NOMO-1 treated with dmso at 0.1 percent for 144 hours (cell line): ENCODE results near the gene UCN.
"Not testable (repeated sequence)": the region's sequence is repeated elsewhere in the genome, so short reads cannot be mapped to it uniquely, and the experiment has no call there.

ENCODE experiments used
- DNase-seq: peaks from one replicate; lab custom pipeline; 2025; ENCODE audit not compliant: unreplicated experiment; lab: John Stamatoyannopoulos, UW

UCN gene, protein sequence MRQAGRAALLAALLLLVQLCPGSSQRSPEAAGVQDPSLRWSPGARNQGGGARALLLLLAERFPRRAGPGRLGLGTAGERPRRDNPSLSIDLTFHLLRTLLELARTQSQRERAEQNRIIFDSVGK

DNA sequence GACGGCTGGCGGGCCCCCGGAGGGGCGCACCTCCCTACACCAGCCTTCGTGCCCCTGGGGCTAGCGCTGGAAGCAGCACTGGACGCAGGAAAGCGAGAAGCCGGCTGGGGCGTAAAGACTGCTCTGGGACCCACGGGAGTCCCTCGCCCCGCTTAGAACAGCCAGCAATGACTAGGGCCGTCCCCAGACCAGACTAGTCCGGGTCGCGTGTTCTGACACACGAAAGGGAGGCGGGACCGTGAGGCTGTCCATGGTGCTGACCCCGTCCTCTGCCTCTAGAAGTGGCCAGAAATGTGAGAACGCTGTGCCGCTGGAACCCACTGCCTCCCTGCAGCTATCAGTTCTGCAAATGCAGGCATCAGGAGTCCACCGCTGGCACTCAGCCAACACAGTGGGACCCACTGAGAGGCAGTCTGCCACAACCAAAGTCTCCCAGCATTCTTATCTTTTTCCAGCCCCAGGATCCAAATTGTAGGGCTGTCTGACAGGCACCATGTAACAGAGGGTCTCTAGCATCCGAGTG lies at the start of gene UCN:
Gene UCN, minus strand, starts transcription at position 87 of the 523 bp plus-strand sequence. CDS start 550 bp downstream, outside the sequence.
- DNase-seq: no peak

GRCh38 chr2:27356382-27357181 lies 48.3 kb upstream of the UCN start, which contains the start of gene GTF3C2:
Gene GTF3C2, minus strand, starts transcription at chr2:27356764. Its CDS starts 13,210 bp downstream, at chr2:27343554.
- peak; percentile 91 for DNase-seq

DNA sequence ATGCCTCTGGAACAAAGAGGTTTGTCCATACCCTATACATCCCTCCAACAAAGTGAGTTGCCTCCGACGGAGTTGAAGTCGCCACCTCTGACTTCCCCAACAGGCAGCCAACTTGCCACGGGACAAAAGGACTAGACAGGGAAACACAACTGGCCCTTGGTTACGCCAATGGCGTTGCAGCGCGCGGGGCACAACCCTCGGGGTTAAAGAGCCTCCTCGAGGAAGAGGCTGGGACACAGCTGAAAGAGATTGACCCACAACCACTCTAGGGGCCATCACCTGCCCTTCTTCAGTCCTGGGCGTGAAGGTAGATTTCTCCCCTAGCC lies 47.8 kb upstream of the UCN start:
- peak; percentile 73 for DNase-seq

DNA sequence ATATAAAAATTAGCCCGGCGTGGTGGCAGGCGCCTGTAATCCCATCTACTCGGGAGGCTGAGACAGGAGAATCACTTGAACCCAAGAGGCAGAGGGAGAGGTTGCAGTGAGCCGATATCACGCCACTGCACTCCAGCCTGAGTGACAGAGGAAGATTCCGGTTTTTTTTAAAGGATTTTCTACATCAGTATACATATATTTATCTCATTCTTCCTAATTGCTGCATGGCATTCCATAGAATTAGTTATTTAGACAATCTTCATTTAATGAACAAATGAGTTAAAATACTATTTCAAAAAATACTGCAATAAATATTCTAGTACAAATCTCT lies 46.3 kb upstream of the UCN start:
- no peak for DNase-seq

DNA sequence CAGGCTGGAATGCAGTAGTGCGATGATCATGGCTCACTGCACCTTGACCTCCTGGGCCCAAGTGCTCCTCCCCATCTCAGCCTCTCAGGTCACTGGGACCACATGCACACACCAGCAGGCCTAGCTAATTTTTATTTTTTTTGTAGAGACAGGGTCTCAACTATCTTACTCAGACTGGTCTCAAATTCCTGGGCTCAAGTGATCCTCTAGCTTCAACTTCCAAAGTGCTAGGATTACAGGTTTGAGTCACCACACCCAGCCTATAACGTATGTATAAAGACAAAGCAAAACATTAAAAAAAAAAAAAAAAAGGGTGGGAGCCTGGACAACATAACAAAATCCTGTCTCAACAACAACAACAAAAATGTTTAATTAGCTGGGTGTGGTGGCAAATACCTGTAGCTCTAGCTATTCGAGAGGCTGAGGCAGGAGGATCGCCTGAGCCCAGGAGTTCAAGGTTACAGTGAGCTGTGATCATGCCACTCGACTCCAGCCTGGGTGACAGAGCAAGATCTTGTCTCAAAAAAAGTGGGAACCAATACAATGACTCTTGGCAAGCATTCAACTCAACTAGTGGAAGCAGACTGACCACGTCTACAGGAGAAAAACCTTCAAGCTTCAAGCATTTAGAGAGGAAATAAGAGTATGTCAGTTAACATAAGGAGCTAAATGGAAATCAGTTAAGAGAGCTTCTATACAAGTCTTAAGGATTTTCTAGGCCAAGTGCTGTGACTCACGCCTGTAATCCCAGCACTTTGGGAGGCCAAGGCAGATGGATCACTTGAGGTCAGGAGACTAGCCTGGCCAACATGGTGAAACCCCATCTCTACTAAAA lies 45.7 kb upstream of the UCN start:
- DNase-seq: no peak

DNA sequence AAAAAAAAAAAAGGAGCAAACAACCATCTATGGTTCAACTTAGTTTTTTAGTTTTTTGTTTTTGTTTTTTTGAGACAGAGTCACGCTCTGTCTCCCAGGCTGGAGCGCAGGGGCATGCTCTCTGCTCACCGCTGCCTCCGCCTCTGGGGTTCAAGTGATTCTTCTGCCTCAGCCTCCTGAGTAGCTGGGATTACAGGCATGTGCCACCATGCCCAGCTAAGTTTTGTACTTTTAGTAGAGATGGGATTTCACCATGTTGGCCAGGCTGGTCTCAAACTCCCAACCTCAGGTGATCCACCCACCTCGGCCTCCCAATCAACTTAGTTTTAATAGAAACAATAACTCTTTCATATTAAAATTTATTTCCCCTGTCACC lies 45.1 kb upstream of the UCN start:
- not testable (repeated sequence) for DNase-seq

- no peak for DNase-seq
Observed at GRCh38 chr2:27351802-27352598, 43.8 kb upstream of the UCN start.

GRCh38 chr2:27350106-27350693 lies 42.0 kb upstream of the UCN start:
- no peak for DNase-seq

DNA sequence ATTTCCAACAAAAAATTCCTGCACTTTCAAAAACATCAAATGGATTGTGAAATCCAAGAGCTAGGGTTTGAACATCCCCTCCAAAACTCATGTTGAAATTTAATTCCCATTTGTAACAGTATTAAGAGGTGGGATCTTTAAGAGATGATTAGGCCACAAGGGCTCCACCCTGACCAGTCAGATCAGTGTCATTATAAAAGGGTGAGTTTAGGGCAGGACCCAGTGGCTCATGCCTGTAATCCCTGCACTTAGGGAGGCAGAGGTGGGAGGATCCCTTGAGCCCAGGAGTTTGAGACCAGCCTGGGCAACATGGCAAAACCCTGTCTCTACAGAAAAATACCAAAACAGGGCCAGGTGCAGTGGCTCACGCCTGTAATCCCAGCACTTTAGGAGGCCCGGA lies 39.4 kb upstream of the UCN start:
- DNase-seq: no peak

- DNase-seq: no peak
Observed at GRCh38 chr2:27336173-27336572, 27.9 kb upstream of the UCN start.

DNA sequence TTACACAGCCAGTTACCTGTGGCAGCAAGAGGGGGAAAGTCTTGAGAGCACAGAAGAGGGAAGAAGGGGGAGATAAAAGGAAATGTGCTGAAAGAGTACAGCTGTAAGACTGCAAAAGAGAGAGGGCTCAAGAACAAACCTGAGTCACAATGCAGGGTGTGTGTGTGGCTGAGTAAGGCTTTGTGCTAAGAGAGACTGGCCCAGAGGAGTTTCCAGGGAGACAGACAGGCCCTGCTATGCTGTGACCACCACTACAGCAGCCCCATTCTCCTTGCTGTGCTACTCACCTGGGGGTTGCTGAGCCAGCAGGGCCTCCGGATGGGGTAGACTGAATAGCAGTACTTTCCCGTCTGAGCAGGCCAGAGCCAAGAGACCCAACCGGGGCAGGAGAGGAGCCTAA lies 27.1 kb upstream of the UCN start:
- DNase-seq: no peak

- no peak for DNase-seq
Observed at GRCh38 chr2:27324720-27325119, 16.5 kb upstream of the UCN start.

GRCh38 chr2:27323596-27324285 lies 15.5 kb upstream of the UCN start:
- DNase-seq: no peak

DNA sequence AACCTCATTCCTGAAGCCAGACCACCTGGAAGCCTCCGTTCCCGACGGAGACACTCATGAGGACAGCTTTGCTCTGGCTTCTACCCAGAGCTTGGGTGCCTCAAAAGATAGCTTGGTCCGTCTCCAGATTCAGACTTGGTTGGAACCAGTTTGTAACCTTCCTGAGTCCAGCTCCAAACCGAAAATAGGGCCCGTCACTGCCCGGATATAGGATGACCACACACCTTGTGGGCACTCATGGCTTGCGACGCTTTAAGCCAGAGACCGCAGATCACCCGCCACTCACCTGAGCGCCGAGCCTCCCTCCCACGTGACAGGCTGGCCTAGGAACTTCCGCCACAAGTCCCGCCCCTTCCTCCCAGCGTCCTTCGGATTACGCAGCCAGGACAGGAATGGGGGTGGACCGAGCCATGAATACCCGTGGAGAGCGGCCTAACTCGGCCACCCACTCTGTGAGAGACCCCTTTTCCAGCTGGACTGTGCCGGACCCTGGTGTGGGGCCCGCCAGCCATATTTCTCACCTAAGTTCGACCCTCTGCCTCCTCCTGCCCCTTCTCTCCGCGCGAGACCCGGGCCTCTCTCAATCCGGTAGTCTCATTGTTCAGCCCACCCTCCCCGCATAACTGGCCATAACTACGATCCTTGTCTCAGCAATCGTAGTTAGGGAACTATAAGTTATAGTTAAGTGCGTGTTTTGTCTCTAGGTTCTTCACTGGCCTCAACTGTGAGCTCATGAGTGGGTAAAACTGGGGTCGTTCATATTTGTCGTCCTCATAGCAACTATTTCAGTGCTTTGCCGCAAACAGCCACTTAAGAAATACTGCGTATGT lies 14.7 kb upstream of the UCN start, which contains the start of gene MPV17:
Gene MPV17, minus strand, starts transcription at position 332 of the 830 bp plus-strand sequence. CDS start 580 bp downstream, outside the sequence.
- peak; percentile 82 for DNase-seq

- peak; percentile 40 for DNase-seq
Observed at GRCh38 chr2:27322301-27322765, 14.1 kb upstream of the UCN start.

DNA sequence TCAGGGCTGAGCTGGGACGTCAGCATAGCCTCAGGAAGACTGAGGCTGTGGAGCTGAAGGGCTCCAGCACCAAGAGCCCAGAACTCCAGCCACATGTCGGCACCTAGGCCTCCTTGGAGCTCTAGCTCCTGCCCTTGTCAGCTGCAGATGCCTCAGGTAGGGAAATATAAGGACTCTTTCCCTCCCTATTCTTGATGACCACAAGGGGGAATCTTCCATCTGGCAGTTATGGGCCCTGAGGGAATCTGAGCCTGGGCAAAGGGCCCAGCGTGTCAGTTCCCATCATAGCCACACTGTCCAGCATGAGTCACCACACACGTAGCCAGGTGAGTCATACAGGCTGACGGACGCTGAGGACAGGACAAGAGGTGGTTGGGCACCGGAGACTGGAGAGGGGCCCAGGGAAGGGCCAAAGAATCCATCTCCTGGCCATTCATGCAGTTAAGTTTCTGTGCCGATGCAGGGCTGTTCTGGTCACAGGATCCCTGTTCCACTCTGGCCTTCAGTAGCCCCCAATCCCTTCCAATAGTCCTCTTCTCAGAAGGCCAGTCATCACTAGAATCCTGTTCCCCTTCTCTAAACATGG lies 12.8 kb upstream of the UCN start:
- DNase-seq: no peak

DNA sequence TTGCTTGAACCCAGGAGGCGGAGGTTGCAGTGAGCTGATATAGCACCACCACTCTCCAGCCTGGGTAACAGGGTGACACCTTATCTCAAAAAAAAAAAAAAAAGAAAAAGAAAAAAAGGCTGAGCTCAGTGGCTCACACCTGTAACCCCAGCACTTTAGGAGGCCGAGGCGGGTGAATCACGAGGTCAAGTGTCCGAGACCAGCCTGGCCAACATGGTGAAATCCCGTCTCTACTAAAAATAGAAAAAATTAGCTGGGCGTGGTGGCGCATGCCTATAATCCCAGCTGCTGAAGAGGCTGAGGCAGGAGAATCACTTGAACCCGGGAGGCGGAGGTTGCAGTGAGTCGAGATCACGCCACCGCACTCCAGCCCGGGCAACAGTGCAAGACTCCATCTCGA lies 11.6 kb upstream of the UCN start:
- not testable (repeated sequence) for DNase-seq

GRCh38 chr2:27316655-27317412 lies 8.6 kb upstream of the UCN start:
- DNase-seq: no peak
